ENCODE results near the gene CSTF2T.

Gene CSTF2T, protein sequence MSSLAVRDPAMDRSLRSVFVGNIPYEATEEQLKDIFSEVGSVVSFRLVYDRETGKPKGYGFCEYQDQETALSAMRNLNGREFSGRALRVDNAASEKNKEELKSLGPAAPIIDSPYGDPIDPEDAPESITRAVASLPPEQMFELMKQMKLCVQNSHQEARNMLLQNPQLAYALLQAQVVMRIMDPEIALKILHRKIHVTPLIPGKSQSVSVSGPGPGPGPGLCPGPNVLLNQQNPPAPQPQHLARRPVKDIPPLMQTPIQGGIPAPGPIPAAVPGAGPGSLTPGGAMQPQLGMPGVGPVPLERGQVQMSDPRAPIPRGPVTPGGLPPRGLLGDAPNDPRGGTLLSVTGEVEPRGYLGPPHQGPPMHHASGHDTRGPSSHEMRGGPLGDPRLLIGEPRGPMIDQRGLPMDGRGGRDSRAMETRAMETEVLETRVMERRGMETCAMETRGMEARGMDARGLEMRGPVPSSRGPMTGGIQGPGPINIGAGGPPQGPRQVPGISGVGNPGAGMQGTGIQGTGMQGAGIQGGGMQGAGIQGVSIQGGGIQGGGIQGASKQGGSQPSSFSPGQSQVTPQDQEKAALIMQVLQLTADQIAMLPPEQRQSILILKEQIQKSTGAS

GRCh38 chr10:51699475-51700227 lies at the start of gene CSTF2T:
CSTF2T (minus strand) TSS chr10:51699595; CDS start chr10:51699549, 46 bp downstream.
- DNase-seq (ENCODE audit: low spot score) = peak; percentile 49

GRCh38 chr10:51748959-51749358 lies 49.6 kb upstream of the CSTF2T start:
- no peak for DNase-seq (ENCODE audit: low spot score)

GRCh38 chr10:51747216-51747615 lies 47.8 kb upstream of the CSTF2T start:
- no peak for DNase-seq (ENCODE audit: low spot score)

DNA sequence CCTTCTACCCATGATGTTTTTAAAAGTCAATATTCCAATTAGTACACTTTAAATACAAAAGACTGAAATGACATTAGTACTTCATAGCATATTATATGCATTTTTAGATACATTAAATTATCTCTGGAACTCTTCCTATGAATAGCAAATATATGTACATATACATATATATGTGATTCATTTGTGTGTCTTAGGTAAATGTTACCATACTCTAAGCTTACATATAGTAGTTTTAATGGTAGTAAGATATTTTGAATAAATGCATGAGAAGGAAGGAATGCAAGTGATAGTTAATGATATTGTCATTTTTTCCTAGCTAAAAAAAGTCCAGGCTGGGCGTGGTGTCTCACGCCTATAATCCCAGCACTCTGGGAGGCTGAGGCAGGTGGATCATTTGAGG lies 46.0 kb upstream of the CSTF2T start:
- DNase-seq (ENCODE audit: low spot score) = no peak

- DNase-seq (ENCODE audit: low spot score) = no peak
Observed at GRCh38 chr10:51744235-51745000, 45.0 kb upstream of the CSTF2T start.

- peak; percentile 1 for DNase-seq (ENCODE audit: low spot score)
Observed at GRCh38 chr10:51743146-51743545, 43.8 kb upstream of the CSTF2T start.

- peak; percentile 35 for DNase-seq (ENCODE audit: low spot score)
Observed at GRCh38 chr10:51733057-51733456, 33.7 kb upstream of the CSTF2T start.

GRCh38 chr10:51729822-51730555 lies 30.6 kb upstream of the CSTF2T start:
- no peak for DNase-seq (ENCODE audit: low spot score)

DNA sequence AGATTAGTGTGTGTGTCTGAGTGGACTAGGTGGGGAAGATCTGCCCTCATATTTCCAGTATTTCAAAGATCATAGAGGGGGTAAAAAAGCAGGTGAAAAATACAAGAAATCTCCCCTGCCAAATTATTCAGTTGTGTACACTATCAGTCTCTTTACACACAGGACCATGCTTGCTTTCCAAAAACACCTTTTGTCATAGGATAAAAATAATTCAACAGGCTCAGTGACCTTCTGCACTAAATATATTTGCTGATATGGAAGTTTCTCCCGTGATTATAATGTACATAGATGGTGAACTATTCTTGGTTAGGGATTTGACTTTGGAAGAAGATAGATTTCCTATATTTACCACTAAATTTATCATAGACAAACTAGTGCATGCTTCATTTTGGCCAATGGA lies 24.6 kb upstream of the CSTF2T start:
- no peak for DNase-seq (ENCODE audit: low spot score)

DNA sequence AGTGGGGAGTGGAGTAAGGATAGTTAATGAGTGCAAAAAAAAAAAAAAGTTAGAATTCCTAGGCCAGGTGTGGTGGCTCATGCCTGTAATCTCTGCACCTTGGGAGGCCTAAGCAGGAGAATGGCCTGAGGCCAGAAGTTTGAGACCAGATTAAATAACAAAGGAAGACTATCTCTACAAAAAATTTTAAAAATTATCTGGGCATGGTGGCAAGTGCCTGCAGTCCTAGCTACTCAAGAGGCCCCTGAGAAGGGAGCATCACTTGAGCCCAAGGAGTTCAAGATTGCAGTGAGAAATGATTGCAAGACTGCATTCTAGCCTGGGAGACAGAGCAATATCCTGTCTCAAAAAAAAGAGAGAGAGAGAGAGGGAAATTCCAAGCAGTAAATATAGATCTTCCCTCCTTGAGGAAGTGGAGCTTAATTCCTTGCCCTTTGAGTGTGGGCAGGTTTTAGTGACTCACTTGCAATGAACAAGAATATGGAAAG lies 19.5 kb upstream of the CSTF2T start:
- no peak for DNase-seq (ENCODE audit: low spot score)

DNA sequence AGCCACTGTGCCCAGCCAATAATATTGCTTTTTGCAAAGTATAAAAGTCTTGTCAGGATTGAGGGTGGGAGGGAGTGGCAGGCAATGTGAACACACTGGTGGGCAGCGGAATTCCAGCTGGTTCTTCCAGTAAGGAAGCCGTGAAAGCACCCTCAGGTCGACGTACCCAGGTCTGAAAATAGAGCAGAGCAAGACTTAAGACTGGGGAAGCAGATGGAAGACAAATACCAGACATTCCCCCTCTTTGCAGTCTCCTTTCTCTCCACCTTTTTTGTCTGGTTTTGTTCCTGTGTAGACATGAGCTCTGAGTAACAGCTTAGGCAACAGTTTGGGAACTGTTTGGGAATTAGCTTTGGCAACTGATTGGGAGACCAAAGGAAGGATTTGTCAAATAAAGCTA lies 17.6 kb upstream of the CSTF2T start:
- DNase-seq (ENCODE audit: low spot score) = no peak

GRCh38 chr10:51711519-51711891 lies 12.1 kb upstream of the CSTF2T start:
- DNase-seq (ENCODE audit: low spot score) = no peak

DNA sequence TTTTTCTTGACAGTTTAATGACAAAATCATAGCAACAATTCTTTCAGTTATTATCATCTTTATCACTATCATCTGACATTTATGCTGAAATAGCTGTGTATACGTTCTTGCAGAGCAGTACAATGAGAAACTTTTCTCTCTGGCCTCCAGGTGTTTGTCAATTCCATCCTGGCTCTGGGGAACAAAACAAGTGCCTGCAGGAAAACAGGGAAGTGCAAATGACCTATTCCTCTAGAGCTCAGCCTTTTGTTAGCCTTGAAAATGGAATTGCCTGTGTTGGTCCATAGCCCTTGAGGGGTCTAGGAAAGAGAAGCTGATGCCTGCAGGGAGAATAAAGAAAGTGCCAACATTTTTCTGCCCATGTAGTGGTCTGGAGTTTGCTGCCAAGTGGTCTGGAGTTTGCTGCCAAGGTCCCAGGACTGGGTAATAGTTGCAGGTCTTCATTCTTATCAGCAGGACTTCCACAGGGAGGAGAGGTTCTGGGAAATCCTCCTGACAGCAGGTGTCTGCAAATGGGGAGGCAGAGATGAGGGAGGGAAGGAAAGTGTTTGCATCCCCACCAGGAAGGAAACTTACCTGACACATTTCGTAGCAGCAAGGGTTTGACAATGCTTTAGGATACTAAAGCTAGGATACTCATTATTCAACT lies 10.1 kb upstream of the CSTF2T start:
- DNase-seq (ENCODE audit: low spot score) = no peak

- no peak for DNase-seq (ENCODE audit: low spot score)
Observed at GRCh38 chr10:51708609-51709008, 9.2 kb upstream of the CSTF2T start.

- DNase-seq (ENCODE audit: low spot score) = no peak
Observed at GRCh38 chr10:51707821-51708424, 8.5 kb upstream of the CSTF2T start.

DNA sequence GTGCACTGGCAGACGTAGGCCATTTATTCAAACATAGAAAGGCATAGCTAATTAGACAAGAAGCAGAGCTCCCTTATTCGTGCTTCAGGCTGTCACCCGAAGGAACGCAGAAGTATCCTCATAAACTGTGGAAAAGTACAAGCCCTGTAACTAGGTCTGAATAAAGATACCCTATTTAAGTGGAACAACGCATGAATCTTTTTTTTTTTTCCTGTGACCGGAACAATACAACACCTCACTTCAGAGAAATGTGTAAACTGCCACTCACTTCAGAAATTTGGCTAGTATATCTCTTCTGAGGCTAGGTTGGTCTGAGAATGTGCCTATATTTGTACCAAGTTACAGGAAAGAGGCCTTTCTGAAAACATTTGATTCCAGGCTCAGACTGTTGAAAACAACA lies 8.0 kb upstream of the CSTF2T start:
- no peak for DNase-seq (ENCODE audit: low spot score)

GRCh38 chr10:51706225-51706624 lies 6.8 kb upstream of the CSTF2T start:
- no peak for DNase-seq (ENCODE audit: low spot score)

- DNase-seq (ENCODE audit: low spot score) = no peak
Observed at GRCh38 chr10:51705774-51706173, 6.4 kb upstream of the CSTF2T start.

- no peak for DNase-seq (ENCODE audit: low spot score)
Observed at GRCh38 chr10:51700228-51700817, 928 bp upstream of the CSTF2T start.

- DNase-seq (ENCODE audit: low spot score) = peak; percentile 12
Observed at GRCh38 chr10:51699145-51699474, 285 bp downstream of the CSTF2T start.

All from hepatic stellate cell (primary cell).